K562 (cell line): ENCODE results near the gene TENT4B. TPM values are rescaled to one million over a fixed set of nuclear protein-coding genes. Genes with fewer than 3 reads are reported as not detected.

ENCODE experiments used
- CHD1 ChIP-seq: fragments of 200-600 bp; sonication (generic); IDR thresholded peaks from one replicate; pipeline ENCODE4 v1.6.1; 2012; ENCODE audit warnings: mild to moderate bottlenecking, moderate library complexity, low read length, inconsistent platforms
- FOS ChIP-seq: IDR thresholded peaks from 3 replicates; pipeline ENCODE4 v1.6.1; 2011; ENCODE audit not compliant: insufficient read length; ENCODE audit errors: extremely low read depth
- MYBL2 ChIP-seq, 2 experiments: fragments of 450-650 bp in 1 of 2; sonication (generic) in 1 of 2; formaldehyde crosslinking in 1 of 2; IDR thresholded peaks; 2 replicates each; pipeline versions ENCODE4 v1.6.1 to v1.8.1; 2017 to 2022; ENCODE audit warnings: borderline replicate concordance in 1 of 2, inconsistent platforms in 1 of 2, low read depth in 1 of 2, mild to moderate bottlenecking in 1 of 2, missing genetic modification reagents in 1 of 2, moderate library complexity in 1 of 2
- NR1H2 ChIP-seq: sonication (generic); formaldehyde crosslinking; IDR thresholded peaks from 2 replicates; pipeline ENCODE4 v1.4.0; 2020; ENCODE audit warnings: mild to moderate bottlenecking, missing genetic modification reagents
- PHB2 ChIP-seq: fragments of 450-650 bp; IDR thresholded peaks from 2 replicates; pipeline ENCODE4 v1.6.1; 2017; ENCODE audit warnings: low read depth
- SUPT5H ChIP-seq: fragments of 450-650 bp; IDR thresholded peaks from 2 replicates; pipeline ENCODE4 v1.6.1; 2016
- ZNF3 ChIP-seq: fragments of 250-450 bp; sonication (Bioruptor Pico); IDR thresholded peaks from 2 replicates; pipeline ENCODE4 v1.5.0; 2021; ENCODE audit warnings: mild to moderate bottlenecking, moderate library complexity
- polyA plus RNA-seq, 8 experiments: library from polyadenylated mRNA; depleted of rRNA in 4 of 8; stranded (reverse) in 5 of 8; unstranded in 3 of 8; fragments of >200 nt; fragmentation: Nextera tagmentation in 2 of 8; fragmentation: Illumina TruSeq in 1 of 8; extraction: Ambion mirVana in 2 of 8; extraction: Trizol in 1 of 8; gene quantifications; 2 replicates each; pipeline versions ENCODE4 v1.2.1 to v1.2.3, GENCODE V29; 2011 to 2014; ENCODE audit warnings: inconsistent platforms in 1 of 8, missing spikeins in 1 of 8
- total RNA-seq, 7 experiments: library from RNA; depleted of rRNA in 6 of 7; stranded (reverse); fragments of >200 nt in 6 of 7; fragmentation: Illumina TruSeq in 2 of 7; extraction: Trizol in 2 of 7; gene quantifications; 2 replicates each; pipeline versions ENCODE4 v1.2.1 to v1.2.3, GENCODE V29; 2011 to 2021; ENCODE audit warnings: low replicate concordance in 1 of 7
- TF ChIP-seq, protein P1 (sequence below): fragments of 450-650 bp; IDR thresholded peaks from 2 replicates; pipeline ENCODE4 v1.6.1; 2016; ENCODE audit warnings: low read depth
- TF ChIP-seq, protein P2 (sequence below): fragments of 150-350 bp; conservative IDR thresholded peaks from 2 replicates; pipeline ENCODE4 v1.6.1; 2014; ENCODE audit warnings: low read length
- TF ChIP-seq, protein P3 (sequence below): sonication (generic); formaldehyde crosslinking; IDR thresholded peaks from 2 replicates; pipeline ENCODE4 v1.8.0; 2022; ENCODE audit warnings: missing genetic modification reagents, mild to moderate bottlenecking, moderate library complexity, borderline replicate concordance
- TF ChIP-seq, protein P4 (sequence below): fragments of 250-450 bp; sonication (Bioruptor Pico); IDR thresholded peaks from 2 replicates; pipeline ENCODE4 v1.4.0; 2020; ENCODE audit warnings: mild to moderate bottlenecking, moderate library complexity, borderline replicate concordance

Gene TENT4B
- total and polyA plus RNA-seq, 9 of the 15 experiments (the other 6 are each of a cell fraction or from before 2014, with no cell fraction given) = 5.2 to 8.4 (median 7.0) TPM

DNA sequence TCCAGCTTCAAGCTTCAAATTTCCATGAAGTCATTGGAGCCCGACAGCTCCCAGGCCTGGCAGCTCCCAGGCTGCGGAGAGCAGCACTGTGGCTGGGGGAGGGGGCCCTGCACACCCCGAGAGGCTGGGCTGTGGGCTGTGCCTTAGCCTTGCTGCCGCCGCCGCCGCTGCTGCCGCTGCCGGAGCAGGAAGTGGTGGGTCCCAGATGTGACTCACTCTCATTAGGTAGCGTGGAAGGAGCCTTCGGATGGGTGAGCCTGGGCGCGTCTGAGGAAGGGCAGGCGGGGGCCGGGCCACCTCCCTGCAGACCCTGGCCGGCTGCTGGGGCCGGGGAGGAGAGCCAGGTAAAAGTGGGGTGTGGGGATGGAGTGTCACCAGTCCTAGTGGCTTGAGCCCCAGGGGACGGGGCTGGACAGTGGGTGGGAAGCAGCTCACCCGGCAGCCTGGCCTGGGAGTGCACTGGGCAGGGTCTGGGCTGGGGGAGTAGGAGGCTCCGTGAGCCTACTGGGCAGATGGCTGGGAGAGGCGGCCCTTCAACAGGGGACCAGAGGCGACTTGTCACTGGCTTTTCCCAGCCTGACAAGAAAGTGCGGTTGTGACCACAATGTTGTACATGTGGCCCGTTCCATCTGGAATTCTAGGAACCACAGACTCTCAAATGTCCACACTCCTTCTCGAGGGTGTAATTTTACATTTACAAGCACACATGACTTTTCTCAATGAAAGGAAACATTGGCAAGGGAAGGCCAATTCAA lies 113.4 kb downstream of the TENT4B start, which contains the start of gene ADCY7 (continued):
- TF ChIP-seq, protein P1, sequence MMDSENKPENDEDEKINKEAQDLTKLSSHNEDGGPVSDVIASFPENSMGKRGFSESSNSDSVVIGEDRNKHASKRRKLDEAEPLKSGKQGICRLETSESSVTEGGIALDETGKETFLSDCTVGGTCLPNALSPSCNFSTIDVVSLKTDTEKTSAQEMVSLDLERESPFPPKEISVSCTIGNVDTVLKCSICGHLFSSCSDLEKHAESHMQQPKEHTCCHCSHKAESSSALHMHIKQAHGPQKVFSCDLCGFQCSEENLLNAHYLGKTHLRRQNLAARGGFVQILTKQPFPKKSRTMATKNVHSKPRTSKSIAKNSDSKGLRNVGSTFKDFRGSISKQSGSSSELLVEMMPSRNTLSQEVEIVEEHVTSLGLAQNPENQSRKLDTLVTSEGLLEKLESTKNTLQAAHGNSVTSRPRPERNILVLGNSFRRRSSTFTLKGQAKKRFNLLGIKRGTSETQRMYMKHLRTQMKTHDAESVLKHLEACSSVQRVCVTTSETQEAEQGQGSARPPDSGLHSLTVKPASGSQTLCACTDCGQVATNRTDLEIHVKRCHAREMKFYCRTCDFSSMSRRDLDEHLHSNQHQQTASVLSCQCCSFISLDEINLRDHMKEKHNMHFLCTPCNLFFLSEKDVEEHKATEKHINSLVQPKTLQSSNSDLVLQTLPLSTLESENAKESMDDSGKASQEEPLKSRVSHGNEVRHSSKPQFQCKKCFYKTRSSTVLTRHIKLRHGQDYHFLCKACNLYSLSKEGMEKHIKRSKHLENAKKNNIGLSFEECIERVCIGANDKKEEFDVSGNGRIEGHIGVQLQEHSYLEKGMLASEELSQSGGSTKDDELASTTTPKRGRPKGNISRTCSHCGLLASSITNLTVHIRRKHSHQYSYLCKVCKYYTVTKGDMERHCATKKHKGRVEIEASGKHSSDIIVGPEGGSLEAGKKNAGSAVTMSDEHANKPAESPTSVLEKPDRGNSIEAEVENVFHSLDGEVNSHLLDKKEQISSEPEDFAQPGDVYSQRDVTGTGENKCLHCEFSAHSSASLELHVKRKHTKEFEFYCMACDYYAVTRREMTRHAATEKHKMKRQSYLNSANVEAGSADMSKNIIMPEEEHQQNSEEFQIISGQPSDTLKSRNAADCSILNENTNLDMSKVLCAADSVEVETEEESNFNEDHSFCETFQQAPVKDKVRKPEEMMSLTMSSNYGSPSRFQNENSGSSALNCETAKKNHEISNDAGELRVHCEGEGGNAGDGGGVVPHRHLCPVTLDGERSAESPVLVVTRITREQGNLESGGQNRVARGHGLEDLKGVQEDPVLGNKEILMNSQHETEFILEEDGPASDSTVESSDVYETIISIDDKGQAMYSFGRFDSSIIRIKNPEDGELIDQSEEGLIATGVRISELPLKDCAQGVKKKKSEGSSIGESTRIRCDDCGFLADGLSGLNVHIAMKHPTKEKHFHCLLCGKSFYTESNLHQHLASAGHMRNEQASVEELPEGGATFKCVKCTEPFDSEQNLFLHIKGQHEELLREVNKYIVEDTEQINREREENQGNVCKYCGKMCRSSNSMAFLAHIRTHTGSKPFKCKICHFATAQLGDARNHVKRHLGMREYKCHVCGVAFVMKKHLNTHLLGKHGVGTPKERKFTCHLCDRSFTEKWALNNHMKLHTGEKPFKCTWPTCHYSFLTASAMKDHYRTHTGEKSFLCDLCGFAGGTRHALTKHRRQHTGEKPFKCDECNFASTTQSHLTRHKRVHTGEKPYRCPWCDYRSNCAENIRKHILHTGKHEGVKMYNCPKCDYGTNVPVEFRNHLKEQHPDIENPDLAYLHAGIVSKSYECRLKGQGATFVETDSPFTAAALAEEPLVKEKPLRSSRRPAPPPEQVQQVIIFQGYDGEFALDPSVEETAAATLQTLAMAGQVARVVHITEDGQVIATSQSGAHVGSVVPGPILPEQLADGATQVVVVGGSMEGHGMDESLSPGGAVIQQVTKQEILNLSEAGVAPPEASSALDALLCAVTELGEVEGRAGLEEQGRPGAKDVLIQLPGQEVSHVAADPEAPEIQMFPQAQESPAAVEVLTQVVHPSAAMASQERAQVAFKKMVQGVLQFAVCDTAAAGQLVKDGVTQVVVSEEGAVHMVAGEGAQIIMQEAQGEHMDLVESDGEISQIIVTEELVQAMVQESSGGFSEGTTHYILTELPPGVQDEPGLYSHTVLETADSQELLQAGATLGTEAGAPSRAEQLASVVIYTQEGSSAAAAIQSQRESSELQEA = no peak
- TF ChIP-seq PHB2 (no peak), CHD1 (no peak), SUPT5H (peak; percentile 86), ZNF3 (CRISPR knock-in tag) (no peak), FOS (no peak), MYBL2 (IDR thresholded peaks at IDR 0.05; ENCODE audit: low read depth) (no peak), MYBL2 (CRISPR knock-in tag; IDR thresholded peaks at IDR 0.05; ENCODE audit: borderline replicate concordance) (no peak), NR1H2 (CRISPR knock-in tag) (no peak)
- TF ChIP-seq, protein P2, sequence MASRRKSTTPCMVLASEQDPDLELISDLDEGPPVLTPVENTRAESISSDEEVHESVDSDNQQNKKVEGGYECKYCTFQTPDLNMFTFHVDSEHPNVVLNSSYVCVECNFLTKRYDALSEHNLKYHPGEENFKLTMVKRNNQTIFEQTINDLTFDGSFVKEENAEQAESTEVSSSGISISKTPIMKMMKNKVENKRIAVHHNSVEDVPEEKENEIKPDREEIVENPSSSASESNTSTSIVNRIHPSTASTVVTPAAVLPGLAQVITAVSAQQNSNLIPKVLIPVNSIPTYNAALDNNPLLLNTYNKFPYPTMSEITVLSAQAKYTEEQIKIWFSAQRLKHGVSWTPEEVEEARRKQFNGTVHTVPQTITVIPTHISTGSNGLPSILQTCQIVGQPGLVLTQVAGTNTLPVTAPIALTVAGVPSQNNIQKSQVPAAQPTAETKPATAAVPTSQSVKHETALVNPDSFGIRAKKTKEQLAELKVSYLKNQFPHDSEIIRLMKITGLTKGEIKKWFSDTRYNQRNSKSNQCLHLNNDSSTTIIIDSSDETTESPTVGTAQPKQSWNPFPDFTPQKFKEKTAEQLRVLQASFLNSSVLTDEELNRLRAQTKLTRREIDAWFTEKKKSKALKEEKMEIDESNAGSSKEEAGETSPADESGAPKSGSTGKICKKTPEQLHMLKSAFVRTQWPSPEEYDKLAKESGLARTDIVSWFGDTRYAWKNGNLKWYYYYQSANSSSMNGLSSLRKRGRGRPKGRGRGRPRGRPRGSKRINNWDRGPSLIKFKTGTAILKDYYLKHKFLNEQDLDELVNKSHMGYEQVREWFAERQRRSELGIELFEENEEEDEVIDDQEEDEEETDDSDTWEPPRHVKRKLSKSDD = no peak
- TF ChIP-seq, protein P3, sequence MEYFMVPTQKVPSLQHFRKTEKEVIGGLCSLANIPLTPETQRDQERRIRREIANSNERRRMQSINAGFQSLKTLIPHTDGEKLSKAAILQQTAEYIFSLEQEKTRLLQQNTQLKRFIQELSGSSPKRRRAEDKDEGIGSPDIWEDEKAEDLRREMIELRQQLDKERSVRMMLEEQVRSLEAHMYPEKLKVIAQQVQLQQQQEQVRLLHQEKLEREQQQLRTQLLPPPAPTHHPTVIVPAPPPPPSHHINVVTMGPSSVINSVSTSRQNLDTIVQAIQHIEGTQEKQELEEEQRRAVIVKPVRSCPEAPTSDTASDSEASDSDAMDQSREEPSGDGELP = peak; percentile 84
- TF ChIP-seq, protein P4, sequence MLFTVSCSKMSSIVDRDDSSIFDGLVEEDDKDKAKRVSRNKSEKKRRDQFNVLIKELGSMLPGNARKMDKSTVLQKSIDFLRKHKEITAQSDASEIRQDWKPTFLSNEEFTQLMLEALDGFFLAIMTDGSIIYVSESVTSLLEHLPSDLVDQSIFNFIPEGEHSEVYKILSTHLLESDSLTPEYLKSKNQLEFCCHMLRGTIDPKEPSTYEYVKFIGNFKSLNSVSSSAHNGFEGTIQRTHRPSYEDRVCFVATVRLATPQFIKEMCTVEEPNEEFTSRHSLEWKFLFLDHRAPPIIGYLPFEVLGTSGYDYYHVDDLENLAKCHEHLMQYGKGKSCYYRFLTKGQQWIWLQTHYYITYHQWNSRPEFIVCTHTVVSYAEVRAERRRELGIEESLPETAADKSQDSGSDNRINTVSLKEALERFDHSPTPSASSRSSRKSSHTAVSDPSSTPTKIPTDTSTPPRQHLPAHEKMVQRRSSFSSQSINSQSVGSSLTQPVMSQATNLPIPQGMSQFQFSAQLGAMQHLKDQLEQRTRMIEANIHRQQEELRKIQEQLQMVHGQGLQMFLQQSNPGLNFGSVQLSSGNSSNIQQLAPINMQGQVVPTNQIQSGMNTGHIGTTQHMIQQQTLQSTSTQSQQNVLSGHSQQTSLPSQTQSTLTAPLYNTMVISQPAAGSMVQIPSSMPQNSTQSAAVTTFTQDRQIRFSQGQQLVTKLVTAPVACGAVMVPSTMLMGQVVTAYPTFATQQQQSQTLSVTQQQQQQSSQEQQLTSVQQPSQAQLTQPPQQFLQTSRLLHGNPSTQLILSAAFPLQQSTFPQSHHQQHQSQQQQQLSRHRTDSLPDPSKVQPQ (CRISPR knock-in tag) = no peak
